Keratinocyte (primary cell): ENCODE data around the gene DCP1B. TPM values are rescaled to one million over a fixed set of nuclear protein-coding genes. Genes with fewer than 3 reads are reported as not detected.

ENCODE experiments used
- DNase-seq: peaks from one replicate; pipeline ENCODE4 v3.0.0-alpha.2; 2011; ENCODE audit warnings: low read depth, missing footprints, low spot score
- FAIRE-seq: peaks from 2 replicates; lab custom pipeline; 2011; peaks lifted over from hg19 to GRCh38; lab: Jason Lieb, UNC
- H2AFZ ChIP-seq: 2 replicates; pipeline ENCODE4 v1.6.0; 2012; ENCODE audit warnings: low read length, control low read depth, inconsistent platforms; ENCODE audit not compliant: control insufficient read depth
- H3K27ac ChIP-seq: 2 replicates; pipeline ENCODE4 v1.5.1; 2011; ENCODE audit warnings: low read length; ENCODE audit not compliant: control insufficient read depth, insufficient read depth
- H3K27me3 ChIP-seq: 3 replicates; pipeline ENCODE4 v1.6.0; 2011; ENCODE audit warnings: low read length; ENCODE audit not compliant: control insufficient read depth, insufficient read depth; ENCODE audit errors: extremely low read depth
- H3K36me3 ChIP-seq, 2 experiments: 2 replicates in 1 of 2; 3 replicates in 1 of 2; pipeline ENCODE4 v1.5.1; 2011; ENCODE audit warnings: low read length in 2 of 2, mild to moderate bottlenecking in 1 of 2; ENCODE audit not compliant: control insufficient read depth in 2 of 2, insufficient read depth in 2 of 2; ENCODE audit errors: extremely low read depth in 1 of 2
- H3K4me1 ChIP-seq: 3 replicates; pipeline ENCODE4 v1.5.1; 2011; ENCODE audit warnings: low read length; ENCODE audit not compliant: control insufficient read depth, insufficient read depth; ENCODE audit errors: extremely low read depth
- H3K4me2 ChIP-seq: 3 replicates; pipeline ENCODE4 v1.6.0; 2011; ENCODE audit warnings: low read depth, low read length; ENCODE audit not compliant: control insufficient read depth, insufficient read depth; ENCODE audit errors: extremely low read depth
- H3K4me3 ChIP-seq, 3 experiments: fragments of 200-600 bp in 1 of 3; sonication (generic) in 1 of 3; 2 replicates in 2 of 3; 3 replicates in 1 of 3; pipeline ENCODE4 v1.5.1; 2011 to 2016; ENCODE audit warnings: low read length in 3 of 3, mild to moderate bottlenecking in 3 of 3, control low read depth in 2 of 3, inconsistent platforms in 1 of 3, low read depth in 1 of 3, mixed read lengths in 1 of 3, mixed run types in 1 of 3, moderate library complexity in 1 of 3; ENCODE audit not compliant: control insufficient read depth in 2 of 3, insufficient read depth in 2 of 3; ENCODE audit errors: extremely low read depth in 1 of 3
- H3K79me2 ChIP-seq: 2 replicates; pipeline ENCODE4 v1.6.0; 2012; ENCODE audit warnings: low read length; ENCODE audit not compliant: control insufficient read depth, insufficient read depth
- H3K9ac ChIP-seq: 3 replicates; pipeline ENCODE4 v1.6.0; 2011; ENCODE audit warnings: low read length; ENCODE audit not compliant: control insufficient read depth, insufficient read depth; ENCODE audit errors: extremely low read depth
- H3K9me1 ChIP-seq: 3 replicates; pipeline ENCODE4 v1.6.0; 2011; ENCODE audit warnings: low read length; ENCODE audit not compliant: control insufficient read depth, insufficient read depth; ENCODE audit errors: extremely low read depth
- H3K9me3 ChIP-seq: 2 replicates; pipeline ENCODE4 v1.5.1; 2012; ENCODE audit warnings: low read depth, low read length; ENCODE audit not compliant: control insufficient read depth
- H4K20me1 ChIP-seq: 3 replicates; pipeline ENCODE4 v1.6.0; 2011; ENCODE audit warnings: low read length; ENCODE audit not compliant: control insufficient read depth, insufficient read depth; ENCODE audit errors: extremely low read depth
- EZH2 ChIP-seq: IDR thresholded peaks from one replicate; pipeline ENCODE4 v1.6.1; 2012; ENCODE audit warnings: inconsistent platforms, mild to moderate bottlenecking, low read length, moderate library complexity
- dilution Hi-C: fragments of 300-500 bp; cut with MboI; formaldehyde crosslinking; loops from one replicate; pipeline ENCODE4 v1.7.0; 2020; ENCODE audit warnings: low sequenced_read_pairs; ENCODE audit not compliant: extremely low pct_ligation_motif_present
- polyA minus RNA-seq, 3 experiments: library from RNA; depleted of rRNA, polyadenylated mRNA; stranded (reverse); fragments of >200 nt; gene quantifications; 1 replicate in 1 of 3; 2 replicates in 1 of 3; 3 replicates in 1 of 3; pipeline ENCODE4 v1.2.3, GENCODE V29; 2011
- polyA plus RNA-seq, 5 experiments: library from polyadenylated mRNA; depleted of rRNA in 3 of 5; stranded (reverse) in 3 of 5; stranded (forward) in 1 of 5; unstranded in 1 of 5; fragments of >200 nt; gene quantifications; 1 replicate in 1 of 5; 2 replicates in 3 of 5; 3 replicates in 1 of 5; pipeline versions ENCODE4 v1.2.1 to v1.2.3, GENCODE V29; 2011 to 2012; ENCODE audit warnings: missing spikeins in 2 of 5, low read depth in 1 of 5, low replicate concordance in 1 of 5
- TF ChIP-seq, protein P1 (sequence below), 3 experiments: IDR thresholded peaks in 1 of 3; conservative IDR thresholded peaks in 1 of 3; optimal IDR thresholded peaks in 1 of 3; 2 replicates in 2 of 3; 3 replicates in 1 of 3; pipeline versions ENCODE3 to v1.5.1; 2011; ENCODE audit warnings: low read length in 3 of 3, mild to moderate bottlenecking in 3 of 3, moderate library complexity in 2 of 3, control low read depth in 1 of 3, inconsistent platforms in 1 of 3; ENCODE audit not compliant: insufficient read depth in 2 of 3; ENCODE audit errors: extremely low read depth in 1 of 3

DCP1B gene
- polyA plus RNA-seq (9.7 to 12.2 TPM (median 10.6 TPM) in 3 replicates), polyA minus RNA-seq (6.2 to 10.0 TPM (median 8.0 TPM) in 3 replicates)
- 9.3 TPM for polyA plus RNA-seq (2011; ENCODE audit: low read depth)
- 8.4 and 11.0 TPM in 2 replicates for polyA plus RNA-seq (2011; cell fraction: cytosol; rRNA removed)
- polyA plus RNA-seq (2011; cell fraction: nucleus; rRNA removed), result 10.5 and 11.7 TPM in 2 replicates
- 4.6 and 4.8 TPM in 2 replicates for polyA plus RNA-seq (2012; ENCODE audit: low replicate concordance)
- polyA minus RNA-seq (2011; cell fraction: cytosol; rRNA and poly(A)+ RNA removed), result 6.5 TPM
- polyA minus RNA-seq (2011; cell fraction: nucleus; rRNA and poly(A)+ RNA removed), result 3.8 and 6.9 TPM in 2 replicates

GRCh38 chr12:2004113-2004929, at the start of gene DCP1B:
TSS of gene DCP1B (minus strand) at chr12:2004457. CDS start at chr12:2004431, 26 bp downstream.
- H3K27me3 ChIP-seq, result no peaks in the 10 kb centered on the region
- peak within 1 kb of the TSS; percentile 88 for H3K4me2 ChIP-seq
- dilution Hi-C loops, result no loop called here
- H3K4me3 ChIP-seq, result peak within 1 kb of the TSS; percentile 83 to 97 (median 88)
- DNase-seq (peak; percentile 73), FAIRE-seq (peak; percentile 44)
- peak within 1 kb of the TSS; percentile 91 for H3K9ac ChIP-seq
- peak within 1 kb of the TSS; percentile 98 for H2AFZ ChIP-seq
- TF ChIP-seq, protein P1, sequence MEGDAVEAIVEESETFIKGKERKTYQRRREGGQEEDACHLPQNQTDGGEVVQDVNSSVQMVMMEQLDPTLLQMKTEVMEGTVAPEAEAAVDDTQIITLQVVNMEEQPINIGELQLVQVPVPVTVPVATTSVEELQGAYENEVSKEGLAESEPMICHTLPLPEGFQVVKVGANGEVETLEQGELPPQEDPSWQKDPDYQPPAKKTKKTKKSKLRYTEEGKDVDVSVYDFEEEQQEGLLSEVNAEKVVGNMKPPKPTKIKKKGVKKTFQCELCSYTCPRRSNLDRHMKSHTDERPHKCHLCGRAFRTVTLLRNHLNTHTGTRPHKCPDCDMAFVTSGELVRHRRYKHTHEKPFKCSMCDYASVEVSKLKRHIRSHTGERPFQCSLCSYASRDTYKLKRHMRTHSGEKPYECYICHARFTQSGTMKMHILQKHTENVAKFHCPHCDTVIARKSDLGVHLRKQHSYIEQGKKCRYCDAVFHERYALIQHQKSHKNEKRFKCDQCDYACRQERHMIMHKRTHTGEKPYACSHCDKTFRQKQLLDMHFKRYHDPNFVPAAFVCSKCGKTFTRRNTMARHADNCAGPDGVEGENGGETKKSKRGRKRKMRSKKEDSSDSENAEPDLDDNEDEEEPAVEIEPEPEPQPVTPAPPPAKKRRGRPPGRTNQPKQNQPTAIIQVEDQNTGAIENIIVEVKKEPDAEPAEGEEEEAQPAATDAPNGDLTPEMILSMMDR (optimal IDR thresholded peaks at IDR 0.05 in 1 of 3, IDR thresholded peaks at IDR 0.05 in 1 of 3, conservative IDR thresholded peaks at IDR 0.05 in 1 of 3; ENCODE audit: extremely low read depth in 1 of 3, insufficient read depth in 2 of 3, low read length in 3 of 3), result no peak
- no peak for TF ChIP-seq EZH2
- peaks cover 4% of the 10 kb centered on the region for H3K4me1 ChIP-seq
- H3K27ac ChIP-seq, result peak within 1 kb of the TSS; percentile 82
- H4K20me1 ChIP-seq, result no peaks in the 10 kb centered on the region
- H3K36me3 ChIP-seq, result no peaks in the 10 kb centered on the region
- no peaks in the 10 kb centered on the region for H3K9me1 ChIP-seq
- H3K9me3 ChIP-seq, result no peaks in the 10 kb centered on the region
- no peaks in the 10 kb centered on the region for H3K79me2 ChIP-seq

- Histone ChIP-seq H3K9me3 (no peaks in the 10 kb centered on the region), H3K27me3 (peaks cover 69% of the 10 kb centered on the region), H3K4me3 (no peak overlapping the region), H2AFZ (no peak overlapping the region), H3K36me3 (no peaks in the 10 kb centered on the region), H4K20me1 (peaks cover 2% of the 10 kb centered on the region), H3K79me2 (no peaks in the 10 kb centered on the region), H3K27ac (no peak overlapping the region), H3K4me1 (no peaks in the 10 kb centered on the region), H3K4me2 (no peak overlapping the region), H3K9me1 (no peaks in the 10 kb centered on the region), H3K9ac (no peak overlapping the region)
- FAIRE-seq, result no peak
- dilution Hi-C loops, result no loop called here
- no peak for DNase-seq
- TF ChIP-seq, protein P1 (optimal IDR thresholded peaks at IDR 0.05 in 1 of 3, IDR thresholded peaks at IDR 0.05 in 1 of 3, conservative IDR thresholded peaks at IDR 0.05 in 1 of 3; ENCODE audit: extremely low read depth in 1 of 3, insufficient read depth in 2 of 3, low read length in 3 of 3), result no peak
- TF ChIP-seq EZH2, result no peak
Observed at GRCh38 chr12:2053691-2054090, 49.4 kb upstream of the DCP1B start.
